ENCODE data around the gene PPCDC. TPM values are rescaled to one million over a fixed set of nuclear protein-coding genes. Genes with fewer than 3 reads are reported as not detected.

Gene PPCDC
- total RNA-seq, 4 donors from 2014 or later, result 11.6 to 14.7 (median 12.4) TPM

GRCh38 chr15:75051711-75052110 is 28.3 kb downstream of the PPCDC start:
- WGBS, 2 donors, result 95 to 100% methylated on average over 1 to 4 of the region's 4 CpGs
- H3K27ac ChIP-seq, result no peak overlapping the region
- no peaks in the 10 kb centered on the region for H3K27me3 ChIP-seq
- H3K9me3 ChIP-seq, result no peaks in the 10 kb centered on the region
- no peak for DNase-seq
- H3K4me3 ChIP-seq, result no peak overlapping the region
- peaks cover 11 to 37% (median 13%) of the 10 kb centered on the region in 3 donors for H3K4me1 ChIP-seq
- peaks cover 0 to 18% (median 0%) of the 10 kb centered on the region in 3 donors for H3K36me3 ChIP-seq
- intact Hi-C loops (cut with DNase I), result no loop called here
- TF ChIP-seq POLR2A (IDR thresholded peaks at IDR 0.05) (no peak), CTCF (IDR thresholded peaks at IDR 0.05) (no peak)

GRCh38 chr15:75052972-75053747 is 29.8 kb downstream of the PPCDC start:
- Histone ChIP-seq H3K4me1 (peaks cover 0 to 23% (median under 1%) of the 10 kb centered on the region in 3 donors), H3K27me3 (no peaks in the 10 kb centered on the region), H3K27ac (no peak overlapping the region), H3K9me3 (no peaks in the 10 kb centered on the region), H3K4me3 (no peak overlapping the region), H3K36me3 (peaks cover 0 to 18% (median 0%) of the 10 kb centered on the region in 3 donors)
- whole genome bisulfite sequencing, 2 donors, result 91 to 98% methylated on average over 5 of the region's 5 CpGs
- TF ChIP-seq POLR2A (IDR thresholded peaks at IDR 0.05), result no peak
- no peak for TF ChIP-seq CTCF (IDR thresholded peaks at IDR 0.05)
- no peak for DNase-seq
- intact Hi-C loops (cut with DNase I), result no loop called here

- peaks cover 0 to 12% (median 0%) of the 10 kb centered on the region in 3 donors for H3K36me3 ChIP-seq
- TF ChIP-seq POLR2A (IDR thresholded peaks at IDR 0.05) (no peak), CTCF (IDR thresholded peaks at IDR 0.05) (no peak)
- WGBS, 2 donors, result 88 to 95% methylated on average over 5 to 7 of the region's 7 CpGs
These were observed 30.3 kb downstream of the PPCDC start for GRCh38 chr15:75053748-75054125.

GRCh38 chr15:75054172-75054897 is 30.9 kb downstream of the PPCDC start:
- no peak for TF ChIP-seq POLR2A (IDR thresholded peaks at IDR 0.05)
- TF ChIP-seq CTCF (IDR thresholded peaks at IDR 0.05), result no peak
- Histone ChIP-seq H3K36me3 (peaks cover 0 to 6% (median 0%) of the 10 kb centered on the region in 3 donors), H3K4me1 (peaks cover 0 to 11% (median 0%) of the 10 kb centered on the region in 3 donors), H3K4me3 (no peak overlapping the region), H3K27ac (no peak overlapping the region), H3K27me3 (no peaks in the 10 kb centered on the region), H3K9me3 (no peaks in the 10 kb centered on the region)
- intact Hi-C loops (cut with DNase I), result no loop called here
- 61 to 64% methylated on average over 3 of the region's 3 CpGs for WGBS, 2 donors
- no peak for DNase-seq

More at GRCh38 chr15:75053748-75054125, 30.3 kb downstream of the PPCDC start:
- Histone ChIP-seq H3K4me1 (peaks cover 0 to 17% (median 0%) of the 10 kb centered on the region in 3 donors), H3K9me3 (no peaks in the 10 kb centered on the region), H3K27ac (no peak overlapping the region), H3K4me3 (no peak overlapping the region), H3K27me3 (no peaks in the 10 kb centered on the region)
- no peak for DNase-seq
- intact Hi-C loops (cut with DNase I), result no loop called here

GRCh38 chr15:75056036-75056435 is 32.6 kb downstream of the PPCDC start:
- Histone ChIP-seq H3K27me3 (no peaks in the 10 kb centered on the region), H3K4me3 (no peak overlapping the region), H3K4me1 (no peaks in the 10 kb centered on the region), H3K27ac (no peak overlapping the region), H3K9me3 (no peaks in the 10 kb centered on the region), H3K36me3 (no peaks in the 10 kb centered on the region)
- WGBS, 2 donors, result 91 to 96% methylated on average over 7 of the region's 7 CpGs
- DNase-seq, result no peak
- intact Hi-C loops (cut with DNase I), result no loop called here
- no peak for TF ChIP-seq CTCF (IDR thresholded peaks at IDR 0.05)
- no peak for TF ChIP-seq POLR2A (IDR thresholded peaks at IDR 0.05)

Measured in esophagus squamous epithelium (tissue), 5 donors.